HL-60 (cell line): Measurements from ENCODE around the gene ATP5F1E.

Experiments used
- DNase-seq, 2 experiments: peaks; one replicate each; pipeline ENCODE4 v3.0.0-alpha.2; 2010 to 2020; ENCODE audit warnings: low read depth in 1 of 2, low spot score in 1 of 2
- H3K27ac ChIP-seq: fragments of 250-450 bp; sonication (Bioruptor Pico); replicated peaks from 2 replicates; pipeline ENCODE4 v1.5.1; 2020; ENCODE audit warnings: mild to moderate bottlenecking, moderate library complexity
- H3K27me3 ChIP-seq: fragments of 250-450 bp; sonication (Bioruptor Pico); 2 replicates; pipeline ENCODE4 v1.5.1; 2021; ENCODE audit warnings: mild to moderate bottlenecking, moderate library complexity; ENCODE audit not compliant: insufficient read depth, poor library complexity, severe bottlenecking
- H3K4me3 ChIP-seq: replicated peaks from 2 replicates; pipeline ENCODE4 v1.5.1; 2011; ENCODE audit warnings: mild to moderate bottlenecking, control low read depth, low read length; ENCODE audit not compliant: insufficient read depth
- GABPA ChIP-seq: IDR thresholded peaks from 2 replicates; pipeline ENCODE4 v1.6.1; 2012; ENCODE audit warnings: low read depth
- POLR2AphosphoS5 ChIP-seq: IDR thresholded peaks from 2 replicates; pipeline ENCODE4 v1.6.1; 2012; ENCODE audit warnings: low read depth
- SPI1 ChIP-seq: IDR thresholded peaks from 2 replicates; pipeline ENCODE4 v1.6.1; 2012; ENCODE audit warnings: low read depth, mild to moderate bottlenecking, borderline replicate concordance
- TF ChIP-seq, protein P1 (sequence below): IDR thresholded peaks from one replicate; pipeline ENCODE4 v1.5.1; 2011; ENCODE audit warnings: low read length, control low read depth, inconsistent platforms; ENCODE audit not compliant: insufficient read depth
- TF ChIP-seq, protein P2 (sequence below): IDR thresholded peaks from 2 replicates; pipeline ENCODE4 v1.6.1; 2012; ENCODE audit warnings: low read depth; ENCODE audit not compliant: insufficient replicate concordance

ATP5F1E gene

DNA sequence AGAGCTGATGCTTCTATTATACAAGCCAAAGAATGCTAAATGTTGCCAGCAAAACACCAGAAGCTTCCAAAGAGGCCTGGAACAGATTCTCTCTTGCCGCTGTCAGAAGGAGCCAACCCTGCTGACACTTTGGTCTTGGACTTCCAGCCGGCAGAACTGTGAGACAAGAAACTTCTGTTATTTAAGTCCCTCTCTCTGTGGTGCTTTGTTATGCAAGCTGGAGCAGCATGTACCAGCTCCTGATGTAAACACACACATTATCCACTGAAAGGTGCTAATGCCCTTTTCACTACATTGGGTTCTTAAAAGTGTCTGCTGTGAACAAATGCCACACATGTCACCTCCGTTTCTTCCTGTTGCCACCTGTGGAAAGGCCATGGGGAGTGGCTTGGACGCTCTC, 36.4 kb upstream of the ATP5F1E start:
- no peak overlapping the region for H3K27ac ChIP-seq

DNA sequence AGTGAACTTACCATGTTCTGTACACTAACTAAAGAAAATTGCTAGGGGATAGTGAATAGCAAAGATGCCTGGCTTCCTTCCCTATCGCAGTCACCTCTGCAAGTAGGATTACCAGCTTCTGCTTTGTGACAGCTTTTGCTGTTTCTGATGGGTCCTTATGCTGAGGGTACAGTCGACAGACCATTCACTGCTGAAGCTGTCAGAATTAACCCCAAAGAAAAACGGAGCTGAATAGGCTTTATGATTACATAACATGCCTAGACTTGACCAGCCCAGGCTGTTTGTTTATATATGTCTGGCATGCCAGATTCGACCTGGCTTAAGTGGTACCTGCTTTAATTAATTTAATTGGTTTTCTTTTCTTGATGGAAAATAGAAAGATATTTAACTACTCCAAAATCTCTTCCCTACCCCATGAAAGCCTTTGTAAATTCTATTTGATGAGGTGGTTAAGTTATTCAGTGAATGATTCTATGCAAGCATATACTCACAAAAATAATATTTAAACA, 32.1 kb upstream of the ATP5F1E start:
- DNase-seq: no peak
- TF ChIP-seq, protein P1, sequence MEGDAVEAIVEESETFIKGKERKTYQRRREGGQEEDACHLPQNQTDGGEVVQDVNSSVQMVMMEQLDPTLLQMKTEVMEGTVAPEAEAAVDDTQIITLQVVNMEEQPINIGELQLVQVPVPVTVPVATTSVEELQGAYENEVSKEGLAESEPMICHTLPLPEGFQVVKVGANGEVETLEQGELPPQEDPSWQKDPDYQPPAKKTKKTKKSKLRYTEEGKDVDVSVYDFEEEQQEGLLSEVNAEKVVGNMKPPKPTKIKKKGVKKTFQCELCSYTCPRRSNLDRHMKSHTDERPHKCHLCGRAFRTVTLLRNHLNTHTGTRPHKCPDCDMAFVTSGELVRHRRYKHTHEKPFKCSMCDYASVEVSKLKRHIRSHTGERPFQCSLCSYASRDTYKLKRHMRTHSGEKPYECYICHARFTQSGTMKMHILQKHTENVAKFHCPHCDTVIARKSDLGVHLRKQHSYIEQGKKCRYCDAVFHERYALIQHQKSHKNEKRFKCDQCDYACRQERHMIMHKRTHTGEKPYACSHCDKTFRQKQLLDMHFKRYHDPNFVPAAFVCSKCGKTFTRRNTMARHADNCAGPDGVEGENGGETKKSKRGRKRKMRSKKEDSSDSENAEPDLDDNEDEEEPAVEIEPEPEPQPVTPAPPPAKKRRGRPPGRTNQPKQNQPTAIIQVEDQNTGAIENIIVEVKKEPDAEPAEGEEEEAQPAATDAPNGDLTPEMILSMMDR: no peak
- TF ChIP-seq GABPA (no peak), SPI1 (no peak), POLR2AphosphoS5 (no peak)
- TF ChIP-seq, protein P2, sequence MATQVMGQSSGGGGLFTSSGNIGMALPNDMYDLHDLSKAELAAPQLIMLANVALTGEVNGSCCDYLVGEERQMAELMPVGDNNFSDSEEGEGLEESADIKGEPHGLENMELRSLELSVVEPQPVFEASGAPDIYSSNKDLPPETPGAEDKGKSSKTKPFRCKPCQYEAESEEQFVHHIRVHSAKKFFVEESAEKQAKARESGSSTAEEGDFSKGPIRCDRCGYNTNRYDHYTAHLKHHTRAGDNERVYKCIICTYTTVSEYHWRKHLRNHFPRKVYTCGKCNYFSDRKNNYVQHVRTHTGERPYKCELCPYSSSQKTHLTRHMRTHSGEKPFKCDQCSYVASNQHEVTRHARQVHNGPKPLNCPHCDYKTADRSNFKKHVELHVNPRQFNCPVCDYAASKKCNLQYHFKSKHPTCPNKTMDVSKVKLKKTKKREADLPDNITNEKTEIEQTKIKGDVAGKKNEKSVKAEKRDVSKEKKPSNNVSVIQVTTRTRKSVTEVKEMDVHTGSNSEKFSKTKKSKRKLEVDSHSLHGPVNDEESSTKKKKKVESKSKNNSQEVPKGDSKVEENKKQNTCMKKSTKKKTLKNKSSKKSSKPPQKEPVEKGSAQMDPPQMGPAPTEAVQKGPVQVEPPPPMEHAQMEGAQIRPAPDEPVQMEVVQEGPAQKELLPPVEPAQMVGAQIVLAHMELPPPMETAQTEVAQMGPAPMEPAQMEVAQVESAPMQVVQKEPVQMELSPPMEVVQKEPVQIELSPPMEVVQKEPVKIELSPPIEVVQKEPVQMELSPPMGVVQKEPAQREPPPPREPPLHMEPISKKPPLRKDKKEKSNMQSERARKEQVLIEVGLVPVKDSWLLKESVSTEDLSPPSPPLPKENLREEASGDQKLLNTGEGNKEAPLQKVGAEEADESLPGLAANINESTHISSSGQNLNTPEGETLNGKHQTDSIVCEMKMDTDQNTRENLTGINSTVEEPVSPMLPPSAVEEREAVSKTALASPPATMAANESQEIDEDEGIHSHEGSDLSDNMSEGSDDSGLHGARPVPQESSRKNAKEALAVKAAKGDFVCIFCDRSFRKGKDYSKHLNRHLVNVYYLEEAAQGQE: no peak
- H3K27ac ChIP-seq: no peak overlapping the region
- peaks cover 17% of the 10 kb centered on the region for H3K27me3 ChIP-seq
- no peak overlapping the region for H3K4me3 ChIP-seq

More for the DNA sequence above, 36.4 kb upstream of the ATP5F1E start:
- TF ChIP-seq, protein P1: no peak
- TF ChIP-seq POLR2AphosphoS5: no peak
- TF ChIP-seq, protein P2: no peak
- no peak for TF ChIP-seq GABPA
- no peak for TF ChIP-seq SPI1
- H3K4me3 ChIP-seq: no peak overlapping the region
- H3K27me3 ChIP-seq: peaks cover 32% of the 10 kb centered on the region
- no peak for DNase-seq

DNA sequence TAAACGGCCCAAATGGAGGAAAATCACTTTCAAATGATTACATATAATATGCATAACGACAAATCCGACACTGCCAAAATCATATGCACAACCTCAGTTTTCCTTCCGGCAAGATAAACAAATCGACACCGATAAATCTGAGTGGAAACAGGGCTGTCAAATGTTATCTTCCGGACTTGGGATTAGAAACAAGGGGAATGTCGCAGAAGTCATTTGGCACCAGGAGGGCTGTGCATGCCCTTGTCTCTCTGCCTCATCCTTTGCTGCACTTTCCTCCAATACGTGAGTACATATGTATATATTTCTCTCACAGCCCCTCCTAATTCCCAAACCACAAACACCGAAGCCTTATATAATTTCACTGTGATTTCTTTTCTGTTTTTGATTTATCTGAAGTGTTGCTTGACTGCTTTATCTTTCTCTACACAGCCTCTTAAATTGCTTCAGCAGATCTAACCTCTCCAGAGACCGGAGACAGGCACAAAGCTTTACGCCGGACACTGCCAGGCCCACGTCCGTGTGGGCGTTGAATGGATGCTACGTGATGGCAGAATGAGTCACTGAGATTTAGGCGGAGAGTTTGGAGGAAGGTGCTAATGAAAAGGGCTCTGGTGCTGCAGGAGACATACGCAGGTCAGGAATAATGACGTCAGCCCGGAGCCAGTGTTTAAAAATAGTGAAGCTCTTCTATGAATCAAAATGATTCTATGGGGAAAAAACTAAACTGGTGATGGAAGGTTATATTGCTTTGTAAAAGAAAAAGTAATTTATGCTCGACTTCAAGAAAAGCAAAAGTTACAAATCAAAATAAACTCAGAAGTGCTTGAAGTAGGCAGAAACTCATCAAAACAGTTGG, 31.5 kb upstream of the ATP5F1E start:
- no peak for TF ChIP-seq GABPA
- no peak for TF ChIP-seq SPI1
- TF ChIP-seq POLR2AphosphoS5: no peak
- TF ChIP-seq, protein P2: no peak
- TF ChIP-seq, protein P1: no peak
- peaks cover 16% of the 10 kb centered on the region for H3K27me3 ChIP-seq
- DNase-seq: no peak
- no peak overlapping the region for H3K4me3 ChIP-seq
- H3K27ac ChIP-seq: no peak overlapping the region
